Measurements from ENCODE around the gene KCNIP3. TPM values are rescaled to one million over a fixed set of nuclear protein-coding genes. Genes with fewer than 3 reads are reported as not detected.

Gene KCNIP3
- total and polyA plus RNA-seq, 9 of the 15 experiments (the other 6 are each of a cell fraction or from before 2014, with no cell fraction given): 0.04 TPM; not detected in 8

- TF ChIP-seq, protein P1, sequence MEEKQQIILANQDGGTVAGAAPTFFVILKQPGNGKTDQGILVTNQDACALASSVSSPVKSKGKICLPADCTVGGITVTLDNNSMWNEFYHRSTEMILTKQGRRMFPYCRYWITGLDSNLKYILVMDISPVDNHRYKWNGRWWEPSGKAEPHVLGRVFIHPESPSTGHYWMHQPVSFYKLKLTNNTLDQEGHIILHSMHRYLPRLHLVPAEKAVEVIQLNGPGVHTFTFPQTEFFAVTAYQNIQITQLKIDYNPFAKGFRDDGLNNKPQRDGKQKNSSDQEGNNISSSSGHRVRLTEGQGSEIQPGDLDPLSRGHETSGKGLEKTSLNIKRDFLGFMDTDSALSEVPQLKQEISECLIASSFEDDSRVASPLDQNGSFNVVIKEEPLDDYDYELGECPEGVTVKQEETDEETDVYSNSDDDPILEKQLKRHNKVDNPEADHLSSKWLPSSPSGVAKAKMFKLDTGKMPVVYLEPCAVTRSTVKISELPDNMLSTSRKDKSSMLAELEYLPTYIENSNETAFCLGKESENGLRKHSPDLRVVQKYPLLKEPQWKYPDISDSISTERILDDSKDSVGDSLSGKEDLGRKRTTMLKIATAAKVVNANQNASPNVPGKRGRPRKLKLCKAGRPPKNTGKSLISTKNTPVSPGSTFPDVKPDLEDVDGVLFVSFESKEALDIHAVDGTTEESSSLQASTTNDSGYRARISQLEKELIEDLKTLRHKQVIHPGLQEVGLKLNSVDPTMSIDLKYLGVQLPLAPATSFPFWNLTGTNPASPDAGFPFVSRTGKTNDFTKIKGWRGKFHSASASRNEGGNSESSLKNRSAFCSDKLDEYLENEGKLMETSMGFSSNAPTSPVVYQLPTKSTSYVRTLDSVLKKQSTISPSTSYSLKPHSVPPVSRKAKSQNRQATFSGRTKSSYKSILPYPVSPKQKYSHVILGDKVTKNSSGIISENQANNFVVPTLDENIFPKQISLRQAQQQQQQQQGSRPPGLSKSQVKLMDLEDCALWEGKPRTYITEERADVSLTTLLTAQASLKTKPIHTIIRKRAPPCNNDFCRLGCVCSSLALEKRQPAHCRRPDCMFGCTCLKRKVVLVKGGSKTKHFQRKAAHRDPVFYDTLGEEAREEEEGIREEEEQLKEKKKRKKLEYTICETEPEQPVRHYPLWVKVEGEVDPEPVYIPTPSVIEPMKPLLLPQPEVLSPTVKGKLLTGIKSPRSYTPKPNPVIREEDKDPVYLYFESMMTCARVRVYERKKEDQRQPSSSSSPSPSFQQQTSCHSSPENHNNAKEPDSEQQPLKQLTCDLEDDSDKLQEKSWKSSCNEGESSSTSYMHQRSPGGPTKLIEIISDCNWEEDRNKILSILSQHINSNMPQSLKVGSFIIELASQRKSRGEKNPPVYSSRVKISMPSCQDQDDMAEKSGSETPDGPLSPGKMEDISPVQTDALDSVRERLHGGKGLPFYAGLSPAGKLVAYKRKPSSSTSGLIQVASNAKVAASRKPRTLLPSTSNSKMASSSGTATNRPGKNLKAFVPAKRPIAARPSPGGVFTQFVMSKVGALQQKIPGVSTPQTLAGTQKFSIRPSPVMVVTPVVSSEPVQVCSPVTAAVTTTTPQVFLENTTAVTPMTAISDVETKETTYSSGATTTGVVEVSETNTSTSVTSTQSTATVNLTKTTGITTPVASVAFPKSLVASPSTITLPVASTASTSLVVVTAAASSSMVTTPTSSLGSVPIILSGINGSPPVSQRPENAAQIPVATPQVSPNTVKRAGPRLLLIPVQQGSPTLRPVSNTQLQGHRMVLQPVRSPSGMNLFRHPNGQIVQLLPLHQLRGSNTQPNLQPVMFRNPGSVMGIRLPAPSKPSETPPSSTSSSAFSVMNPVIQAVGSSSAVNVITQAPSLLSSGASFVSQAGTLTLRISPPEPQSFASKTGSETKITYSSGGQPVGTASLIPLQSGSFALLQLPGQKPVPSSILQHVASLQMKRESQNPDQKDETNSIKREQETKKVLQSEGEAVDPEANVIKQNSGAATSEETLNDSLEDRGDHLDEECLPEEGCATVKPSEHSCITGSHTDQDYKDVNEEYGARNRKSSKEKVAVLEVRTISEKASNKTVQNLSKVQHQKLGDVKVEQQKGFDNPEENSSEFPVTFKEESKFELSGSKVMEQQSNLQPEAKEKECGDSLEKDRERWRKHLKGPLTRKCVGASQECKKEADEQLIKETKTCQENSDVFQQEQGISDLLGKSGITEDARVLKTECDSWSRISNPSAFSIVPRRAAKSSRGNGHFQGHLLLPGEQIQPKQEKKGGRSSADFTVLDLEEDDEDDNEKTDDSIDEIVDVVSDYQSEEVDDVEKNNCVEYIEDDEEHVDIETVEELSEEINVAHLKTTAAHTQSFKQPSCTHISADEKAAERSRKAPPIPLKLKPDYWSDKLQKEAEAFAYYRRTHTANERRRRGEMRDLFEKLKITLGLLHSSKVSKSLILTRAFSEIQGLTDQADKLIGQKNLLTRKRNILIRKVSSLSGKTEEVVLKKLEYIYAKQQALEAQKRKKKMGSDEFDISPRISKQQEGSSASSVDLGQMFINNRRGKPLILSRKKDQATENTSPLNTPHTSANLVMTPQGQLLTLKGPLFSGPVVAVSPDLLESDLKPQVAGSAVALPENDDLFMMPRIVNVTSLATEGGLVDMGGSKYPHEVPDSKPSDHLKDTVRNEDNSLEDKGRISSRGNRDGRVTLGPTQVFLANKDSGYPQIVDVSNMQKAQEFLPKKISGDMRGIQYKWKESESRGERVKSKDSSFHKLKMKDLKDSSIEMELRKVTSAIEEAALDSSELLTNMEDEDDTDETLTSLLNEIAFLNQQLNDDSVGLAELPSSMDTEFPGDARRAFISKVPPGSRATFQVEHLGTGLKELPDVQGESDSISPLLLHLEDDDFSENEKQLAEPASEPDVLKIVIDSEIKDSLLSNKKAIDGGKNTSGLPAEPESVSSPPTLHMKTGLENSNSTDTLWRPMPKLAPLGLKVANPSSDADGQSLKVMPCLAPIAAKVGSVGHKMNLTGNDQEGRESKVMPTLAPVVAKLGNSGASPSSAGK (IDR thresholded peaks at IDR 0.05): no peak
- no peak for TF ChIP-seq POLR2B (IDR thresholded peaks at IDR 0.05; ENCODE audit: low read depth, partially characterized antibody)
- no peak for TF ChIP-seq ZNF318 (IDR thresholded peaks at IDR 0.05; ENCODE audit: borderline replicate concordance in 1 of 2, low read depth in 1 of 2)
Observed at GRCh38 chr2:95276888-95277245, 20.3 kb upstream of the KCNIP3 start (continued).

All from K562 (cell line).